Activated CD4-positive, alpha-beta memory T cell treated with anti-CD3 and anti-CD28 coated beads, Interleukin-2, amount 10 ng/mL, durations not matched to agents 7 days and 5 days (primary cell): Measurements from ENCODE around the gene MTHFR. TPM values are rescaled to one million over a fixed set of nuclear protein-coding genes. Genes with fewer than 3 reads are reported as not detected.
A peak's percentile ranks its signal among the peaks of the same experiment; 100 is the strongest.

Source experiments
- CTCF ChIA-PET: fragments of 350-600 bp; sonication (Branson Sonifier 250); formaldehyde crosslinking; loops from one replicate; lab custom pipeline; 2021; ENCODE audit warnings: antibody characterized with exemption, inconsistent platforms; lab: Charles Lee
- POLR2A ChIA-PET: fragments of 350-600 bp; sonication (Branson Sonifier 250); formaldehyde crosslinking; loops from one replicate; lab custom pipeline; 2021; ENCODE audit warnings: antibody characterized with exemption; lab: Charles Lee
- DNase-seq: peaks from one replicate; pipeline ENCODE4 v3.0.0-alpha.2; 2020
- H3K27ac Mint-ChIP-seq: one replicate; pipeline ENCODE4 v1.8.0; 2021; ENCODE audit warnings: mild to moderate bottlenecking, mixed read lengths
- H3K27me3 Mint-ChIP-seq: one replicate; pipeline ENCODE4 v1.8.0; 2021; ENCODE audit warnings: mixed read lengths
- H3K36me3 Mint-ChIP-seq: one replicate; pipeline ENCODE4 v1.8.0; 2021; ENCODE audit warnings: low read depth, mixed read lengths
- H3K4me1 Mint-ChIP-seq: one replicate; pipeline ENCODE4 v1.8.0; 2021; ENCODE audit warnings: mixed read lengths
- H3K4me3 Mint-ChIP-seq: one replicate; pipeline ENCODE4 v1.8.0; 2021; ENCODE audit warnings: mild to moderate bottlenecking, mixed read lengths
- H3K9me3 Mint-ChIP-seq: one replicate; pipeline ENCODE4 v1.8.0; 2021; ENCODE audit warnings: mixed read lengths
- total RNA-seq, 2 experiments: library from RNA; stranded (reverse); gene quantifications; one replicate each; pipeline ENCODE4 v1.2.3, GENCODE V29; 2021

MTHFR gene
- total RNA-seq, 2 experiments from 2014 or later: 29.4 to 32.2 TPM

DNA sequence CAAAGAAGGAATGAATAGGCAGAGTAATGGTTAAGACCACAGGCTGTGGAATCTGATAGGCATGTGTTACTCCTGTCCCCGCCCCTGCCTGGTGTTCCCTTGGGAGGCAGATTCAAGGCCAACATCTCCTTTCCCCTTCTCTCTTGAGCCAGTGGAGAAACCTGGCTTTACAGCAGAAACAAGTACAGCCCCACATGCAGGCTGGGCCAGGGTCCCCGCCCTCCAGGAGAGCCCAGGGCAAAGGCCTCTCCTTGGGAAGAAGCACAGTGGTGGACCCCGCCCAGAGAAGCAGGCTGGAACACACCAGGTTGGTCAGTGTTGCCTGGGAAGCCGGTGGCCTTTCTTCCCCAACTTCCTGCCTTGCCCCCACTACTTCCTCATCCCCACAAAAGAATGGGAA is 36.9 kb downstream of the MTHFR start:
- H3K27ac Mint-ChIP-seq: no peak overlapping the region
- POLR2A ChIA-PET: no interaction called here
- no peak for DNase-seq
- H3K27me3 Mint-ChIP-seq: peaks cover 1% of the 10 kb centered on the region
- no peaks in the 10 kb centered on the region for H3K36me3 Mint-ChIP-seq
- no peaks in the 10 kb centered on the region for H3K9me3 Mint-ChIP-seq
- no peak overlapping the region for H3K4me3 Mint-ChIP-seq
- no peaks in the 10 kb centered on the region for H3K4me1 Mint-ChIP-seq
- CTCF ChIA-PET: no interaction called here

DNA sequence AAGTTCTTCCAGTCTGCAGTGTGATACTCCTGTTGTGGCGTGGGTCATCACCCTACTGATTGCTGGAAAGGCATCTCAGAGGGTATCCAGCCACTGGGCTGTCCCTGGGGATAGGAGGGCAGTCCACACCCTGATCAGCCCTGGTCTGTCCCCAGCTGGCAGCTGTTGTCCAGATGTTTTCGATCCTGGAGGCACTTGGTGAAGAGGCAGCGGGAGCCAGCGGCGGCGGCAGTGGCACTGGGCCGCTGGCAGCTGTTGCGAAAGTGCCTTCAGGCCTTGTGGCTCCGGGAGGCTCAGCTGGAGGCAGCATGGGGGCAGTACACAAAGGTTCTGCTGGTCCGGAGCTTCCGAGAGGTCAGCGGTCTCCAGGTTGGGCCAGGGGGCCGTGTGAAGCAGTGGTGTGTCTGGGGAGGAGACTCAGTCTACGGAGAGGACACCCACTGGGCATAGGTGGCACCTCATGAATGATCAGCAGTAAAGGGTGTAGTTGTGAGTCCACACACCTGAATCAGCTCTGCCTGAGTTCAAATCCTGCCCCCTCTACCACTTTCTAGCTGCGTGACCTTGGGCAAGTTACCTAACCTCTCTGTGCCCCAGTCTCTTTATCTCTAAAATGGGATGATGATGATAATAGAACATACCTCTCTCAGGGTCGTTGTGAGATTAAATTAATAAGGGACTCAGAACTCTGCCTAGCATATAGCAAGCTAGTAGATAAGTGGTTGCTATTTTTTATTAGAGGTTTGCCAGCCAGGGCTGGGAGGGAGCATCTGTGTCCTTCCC is 37.7 kb downstream of the MTHFR start:
- POLR2A ChIA-PET: no interaction called here
- no peak overlapping the region for H3K27ac Mint-ChIP-seq
- H3K9me3 Mint-ChIP-seq: no peaks in the 10 kb centered on the region
- no peaks in the 10 kb centered on the region for H3K4me1 Mint-ChIP-seq
- DNase-seq: no peak
- peaks cover 6% of the 10 kb centered on the region for H3K27me3 Mint-ChIP-seq
- CTCF ChIA-PET: no interaction called here
- no peaks in the 10 kb centered on the region for H3K36me3 Mint-ChIP-seq
- H3K4me3 Mint-ChIP-seq: no peak overlapping the region

DNA sequence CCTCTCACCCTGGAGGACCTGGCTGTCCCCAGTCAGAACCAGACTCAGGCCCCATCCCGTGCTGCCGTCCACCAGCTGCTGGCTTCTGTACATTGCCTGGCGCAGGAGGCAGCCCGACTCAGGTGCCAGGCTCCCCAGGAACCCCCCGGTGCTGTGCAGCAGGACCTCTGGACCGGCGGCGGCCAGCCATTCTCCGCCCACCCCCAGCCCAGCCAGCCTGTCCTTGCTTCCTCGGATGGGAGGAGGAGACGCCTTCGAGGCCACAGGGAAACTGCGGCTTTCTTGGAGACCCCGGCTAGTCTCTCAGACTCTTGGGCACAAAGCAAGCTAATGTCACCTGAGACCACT is 39.4 kb downstream of the MTHFR start:
- no peak overlapping the region for H3K27ac Mint-ChIP-seq
- no peaks in the 10 kb centered on the region for H3K4me1 Mint-ChIP-seq
- no peak overlapping the region for H3K4me3 Mint-ChIP-seq
- no peaks in the 10 kb centered on the region for H3K9me3 Mint-ChIP-seq
- ChIA-PET CTCF (no interaction called here), POLR2A (no interaction called here)
- H3K36me3 Mint-ChIP-seq: no peaks in the 10 kb centered on the region
- DNase-seq: no peak
- peaks cover 20% of the 10 kb centered on the region for H3K27me3 Mint-ChIP-seq

DNA sequence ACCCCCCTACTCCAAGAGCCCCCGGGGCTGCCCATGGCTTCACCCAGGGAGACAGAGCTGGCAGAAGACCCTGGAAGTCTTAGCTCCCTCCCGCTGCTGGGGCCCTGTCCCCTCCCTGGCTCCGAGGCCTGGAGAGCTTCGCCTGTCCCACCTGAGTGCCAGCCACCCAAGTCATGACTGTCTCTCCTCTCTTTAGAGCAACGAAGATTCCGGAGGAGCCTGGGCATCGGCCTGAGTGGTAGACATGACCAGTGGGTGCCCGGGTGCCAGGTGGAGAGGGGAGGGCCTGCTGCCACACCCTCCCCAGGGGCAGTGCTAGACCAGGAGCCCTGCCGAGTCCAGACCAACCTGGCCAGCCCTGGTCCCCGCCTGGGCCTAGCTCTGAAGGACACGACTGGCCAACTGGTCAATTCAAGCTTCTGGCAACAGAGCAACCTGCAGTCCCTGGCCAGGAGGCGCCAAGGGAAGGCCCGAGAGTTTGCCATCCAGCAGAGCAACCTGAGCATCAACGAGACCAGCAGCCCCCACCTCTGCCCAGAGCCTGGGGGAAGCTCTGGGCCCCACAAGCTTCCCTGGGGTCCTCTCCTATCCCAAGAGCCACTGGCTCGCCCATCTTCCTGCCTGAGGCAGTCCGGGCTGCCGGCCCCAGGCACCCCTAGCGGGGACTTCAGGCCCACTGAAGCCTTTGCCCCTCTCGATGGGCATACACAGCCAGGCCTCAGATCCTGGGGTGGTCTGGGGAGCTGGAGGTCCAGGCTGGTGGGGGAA is 39.9 kb downstream of the MTHFR start:
- Mint-ChIP-seq H3K4me1 (no peaks in the 10 kb centered on the region), H3K36me3 (no peaks in the 10 kb centered on the region), H3K27ac (no peak overlapping the region), H3K4me3 (no peak overlapping the region), H3K9me3 (no peaks in the 10 kb centered on the region), H3K27me3 (peaks cover 22% of the 10 kb centered on the region)
- no peak for DNase-seq
- POLR2A ChIA-PET: interaction anchor here (1.8 kb wide), 1 partner anchor 142 kb away, joined by 6 read pairs; no protein-coding TSS in a partner anchor
- CTCF ChIA-PET: no interaction called here

DNA sequence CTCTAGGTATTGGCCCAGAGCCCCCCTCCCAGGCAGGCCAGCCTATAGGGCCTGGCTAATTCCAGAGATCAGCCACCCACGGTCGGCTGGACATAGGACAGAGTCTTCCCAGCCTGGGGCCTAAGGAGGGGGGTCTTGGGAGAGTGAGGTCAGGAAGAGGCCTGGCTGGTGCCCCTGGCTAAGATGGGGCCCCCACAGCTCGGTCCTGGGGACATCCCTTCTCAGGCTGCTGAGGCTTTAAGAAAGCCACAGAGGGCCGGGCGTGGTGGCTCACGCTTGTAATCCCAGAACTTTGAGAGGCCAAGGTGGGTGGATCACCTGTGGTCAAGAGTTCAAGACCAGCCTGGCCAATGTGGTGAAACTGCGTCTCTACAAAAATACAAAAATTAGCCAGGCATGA is 41.2 kb downstream of the MTHFR start:
- Mint-ChIP-seq H3K27me3 (peaks cover 29% of the 10 kb centered on the region), H3K4me1 (no peaks in the 10 kb centered on the region)
- POLR2A ChIA-PET: interaction anchor here (1.8 kb wide), 1 partner anchor 143 kb away, joined by 6 read pairs; no protein-coding TSS in a partner anchor

DNA sequence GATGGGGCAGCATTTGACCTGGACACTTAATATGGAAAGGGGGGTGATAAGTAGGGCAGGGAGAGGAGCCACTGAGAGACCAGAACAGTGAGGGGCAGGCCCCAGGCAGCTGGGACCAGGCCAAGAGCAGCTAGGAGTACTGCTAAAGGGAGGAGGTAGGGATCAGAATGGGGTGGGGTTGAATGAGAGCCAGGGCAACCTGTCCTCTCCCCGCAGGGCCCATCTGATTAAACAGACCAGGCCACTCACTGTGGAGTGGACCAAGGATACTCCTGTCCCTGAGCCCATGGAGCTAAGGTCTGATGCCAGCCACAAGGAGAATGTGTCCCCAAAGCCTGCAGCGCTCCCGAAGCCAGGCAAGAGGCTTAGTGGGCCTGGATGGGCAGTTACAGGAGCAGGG is 41.6 kb downstream of the MTHFR start:
- no peaks in the 10 kb centered on the region for H3K36me3 Mint-ChIP-seq
- POLR2A ChIA-PET: interaction anchor here (1.8 kb wide), 1 partner anchor 143 kb away, joined by 6 read pairs; no protein-coding TSS in a partner anchor
- H3K9me3 Mint-ChIP-seq: no peaks in the 10 kb centered on the region
- H3K4me1 Mint-ChIP-seq: no peaks in the 10 kb centered on the region
- H3K27me3 Mint-ChIP-seq: peaks cover 29% of the 10 kb centered on the region
- CTCF ChIA-PET: no interaction called here
- no peak overlapping the region for H3K4me3 Mint-ChIP-seq
- H3K27ac Mint-ChIP-seq: no peak overlapping the region
- DNase-seq: no peak

More for the DNA sequence above, 41.2 kb downstream of the MTHFR start:
- Mint-ChIP-seq H3K27ac (no peak overlapping the region), H3K36me3 (no peaks in the 10 kb centered on the region), H3K4me3 (no peak overlapping the region), H3K9me3 (no peaks in the 10 kb centered on the region)
- no peak for DNase-seq
- CTCF ChIA-PET: no interaction called here

DNA sequence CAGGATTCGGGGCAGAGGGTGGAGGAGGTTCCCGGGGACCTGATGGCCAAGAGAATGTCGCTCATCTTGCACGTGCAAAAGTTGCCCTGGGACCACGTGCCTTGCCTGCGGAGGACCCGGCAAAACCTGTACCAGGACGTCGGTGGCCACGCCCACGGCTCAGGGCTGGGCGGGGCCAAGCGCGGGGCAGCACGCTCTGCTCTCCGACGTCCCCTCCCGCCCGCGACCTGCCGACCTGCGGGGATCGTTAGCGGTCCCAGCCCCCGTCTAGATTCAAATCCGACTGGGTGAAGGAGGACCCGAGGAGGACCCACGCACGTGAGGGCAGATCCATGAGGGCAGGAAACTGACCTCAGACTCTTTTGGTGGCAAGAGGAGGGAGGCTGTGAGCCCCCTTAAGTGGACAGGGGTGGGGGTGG is 43.8 kb downstream of the MTHFR start, which contains the start of gene C1orf167:
C1orf167 (plus strand) TSS at position 206 of the 419 bp plus-strand sequence. CDS start 2,208 bp downstream, outside the sequence.
- Mint-ChIP-seq H3K27me3 (peaks cover 32% of the 10 kb centered on the region), H3K4me3 (no peak within 1 kb of the TSS), H3K9me3 (no peaks in the 10 kb centered on the region), H3K27ac (no peak within 1 kb of the TSS), H3K36me3 (no peaks in the 10 kb centered on the region), H3K4me1 (no peaks in the 10 kb centered on the region)
- ChIA-PET POLR2A (no interaction called here), CTCF (no interaction called here)
- DNase-seq: peak; percentile 32

DNA sequence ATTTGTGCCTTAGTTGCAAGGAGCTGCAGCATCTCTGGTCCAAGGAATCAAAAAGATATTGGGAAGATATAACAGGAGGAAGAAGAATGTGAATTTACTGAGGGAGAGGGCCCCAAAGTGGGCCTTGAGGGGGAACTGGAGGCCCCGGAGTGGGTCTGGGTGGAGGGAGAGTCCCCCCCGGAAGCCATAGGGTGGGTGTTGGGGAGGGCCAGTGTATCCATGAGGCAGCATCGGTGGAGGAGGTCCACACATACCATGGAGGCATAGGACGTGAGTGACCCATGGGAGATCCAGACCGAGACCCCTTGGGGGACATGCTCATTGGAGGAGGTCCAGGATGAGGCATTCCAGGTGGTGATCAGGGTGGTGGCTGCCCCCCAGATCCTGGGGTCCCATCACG is 44.5 kb downstream of the MTHFR start:
- H3K9me3 Mint-ChIP-seq: no peaks in the 10 kb centered on the region
- no peak overlapping the region for H3K27ac Mint-ChIP-seq
- peaks cover 38% of the 10 kb centered on the region for H3K27me3 Mint-ChIP-seq
- no peak overlapping the region for H3K4me3 Mint-ChIP-seq
- no peaks in the 10 kb centered on the region for H3K36me3 Mint-ChIP-seq
- POLR2A ChIA-PET: no interaction called here
- no peak for DNase-seq
- CTCF ChIA-PET: no interaction called here
- H3K4me1 Mint-ChIP-seq: no peaks in the 10 kb centered on the region

DNA sequence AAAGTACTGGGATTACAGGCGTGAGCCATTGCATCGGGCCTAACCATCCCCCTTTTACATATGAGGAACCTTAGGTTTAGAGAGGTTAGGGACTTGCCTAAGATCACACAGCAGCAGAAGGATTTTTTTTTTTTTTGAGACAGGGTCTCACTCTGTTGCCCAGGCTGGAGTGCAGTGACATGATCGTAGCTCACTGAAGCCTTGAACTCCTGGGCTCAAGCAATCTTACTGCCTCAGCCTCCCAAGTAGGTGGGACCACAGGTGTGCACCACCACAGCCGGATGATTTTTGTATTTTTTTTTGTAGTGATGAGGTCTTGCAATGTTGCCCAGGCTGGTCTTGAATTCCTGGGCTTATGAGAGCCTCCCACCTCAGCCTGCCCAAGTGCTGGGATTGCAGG is 46.0 kb downstream of the MTHFR start:
- Mint-ChIP-seq H3K27me3 (peaks cover 44% of the 10 kb centered on the region), H3K9me3 (no peaks in the 10 kb centered on the region), H3K27ac (no peak overlapping the region), H3K36me3 (no peaks in the 10 kb centered on the region), H3K4me3 (no peak overlapping the region), H3K4me1 (no peaks in the 10 kb centered on the region)
- ChIA-PET CTCF (no interaction called here), POLR2A (no interaction called here)
- no peak for DNase-seq

DNA sequence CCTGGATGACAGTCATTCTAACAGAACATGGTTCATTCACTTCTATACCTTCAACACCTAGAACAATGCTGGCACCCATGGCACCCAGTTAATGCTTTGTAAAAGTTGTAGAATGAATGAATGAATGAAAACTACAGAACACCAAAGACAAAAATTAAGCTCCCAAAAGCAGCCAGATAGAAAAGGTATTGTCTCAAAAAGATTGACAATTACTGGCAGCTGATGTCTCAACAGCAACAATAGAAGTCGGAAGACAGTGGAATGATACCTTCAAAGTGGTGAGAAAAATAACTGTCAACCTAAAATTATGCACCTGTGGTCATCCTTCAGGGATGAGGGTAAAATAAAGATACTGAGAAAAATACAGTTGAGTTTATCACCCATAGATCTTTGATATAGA is 48.7 kb downstream of the MTHFR start:
- no peaks in the 10 kb centered on the region for H3K36me3 Mint-ChIP-seq
- H3K27me3 Mint-ChIP-seq: peaks cover 29% of the 10 kb centered on the region
- H3K4me3 Mint-ChIP-seq: no peak overlapping the region
- peaks cover 11% of the 10 kb centered on the region for H3K4me1 Mint-ChIP-seq
- no peak overlapping the region for H3K27ac Mint-ChIP-seq
- DNase-seq: no peak
- H3K9me3 Mint-ChIP-seq: no peaks in the 10 kb centered on the region
- CTCF ChIA-PET: interaction anchor here (1.0 to 1.5 kb wide), 2 partner anchors 21 to 107 kb away, joined by 3 to 4 read pairs; partner anchors contain the start of gene AGTRAP
- POLR2A ChIA-PET: no interaction called here

DNA sequence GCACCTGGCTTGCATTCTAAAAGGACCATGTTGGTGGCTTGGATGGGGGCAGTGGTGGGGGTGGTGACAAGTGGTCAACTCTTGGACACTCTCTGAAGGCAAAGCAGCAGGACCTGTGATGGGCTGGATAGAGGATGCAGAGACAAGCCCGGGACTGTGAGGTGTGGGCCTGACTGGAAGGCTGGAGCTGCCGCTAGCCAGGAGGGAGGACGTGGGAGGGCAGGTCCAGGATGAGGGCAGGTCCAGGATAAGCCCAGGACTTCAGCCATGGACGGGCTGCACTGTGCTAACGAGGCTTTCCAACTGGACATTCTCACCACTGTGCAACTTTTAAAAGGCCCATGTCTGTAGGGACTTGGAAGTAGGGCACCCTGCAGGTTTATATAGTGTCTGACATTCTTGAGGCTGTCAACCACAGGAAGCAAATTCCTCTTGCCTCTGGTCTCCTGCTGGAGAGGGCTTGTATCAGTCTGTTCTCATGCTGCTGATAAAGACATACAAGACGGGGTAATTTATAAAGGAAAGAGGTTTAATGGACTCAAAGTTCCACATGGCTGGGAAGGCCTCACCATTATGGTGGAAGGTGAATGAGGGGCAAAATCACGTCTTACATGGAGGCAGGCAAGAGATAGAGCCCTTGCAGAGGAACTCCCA is 52.1 kb downstream of the MTHFR start:
- Mint-ChIP-seq H3K9me3 (no peaks in the 10 kb centered on the region), H3K4me3 (no peak overlapping the region), H3K36me3 (peaks cover 9% of the 10 kb centered on the region), H3K4me1 (peaks cover 19% of the 10 kb centered on the region), H3K27me3 (peaks cover 15% of the 10 kb centered on the region), H3K27ac (no peak overlapping the region)
- POLR2A ChIA-PET: no interaction called here
- no peak for DNase-seq
- CTCF ChIA-PET: interaction anchor here (0.7 kb wide), 1 partner anchor 12 kb away, joined by 4 read pairs; no protein-coding TSS in a partner anchor

DNA sequence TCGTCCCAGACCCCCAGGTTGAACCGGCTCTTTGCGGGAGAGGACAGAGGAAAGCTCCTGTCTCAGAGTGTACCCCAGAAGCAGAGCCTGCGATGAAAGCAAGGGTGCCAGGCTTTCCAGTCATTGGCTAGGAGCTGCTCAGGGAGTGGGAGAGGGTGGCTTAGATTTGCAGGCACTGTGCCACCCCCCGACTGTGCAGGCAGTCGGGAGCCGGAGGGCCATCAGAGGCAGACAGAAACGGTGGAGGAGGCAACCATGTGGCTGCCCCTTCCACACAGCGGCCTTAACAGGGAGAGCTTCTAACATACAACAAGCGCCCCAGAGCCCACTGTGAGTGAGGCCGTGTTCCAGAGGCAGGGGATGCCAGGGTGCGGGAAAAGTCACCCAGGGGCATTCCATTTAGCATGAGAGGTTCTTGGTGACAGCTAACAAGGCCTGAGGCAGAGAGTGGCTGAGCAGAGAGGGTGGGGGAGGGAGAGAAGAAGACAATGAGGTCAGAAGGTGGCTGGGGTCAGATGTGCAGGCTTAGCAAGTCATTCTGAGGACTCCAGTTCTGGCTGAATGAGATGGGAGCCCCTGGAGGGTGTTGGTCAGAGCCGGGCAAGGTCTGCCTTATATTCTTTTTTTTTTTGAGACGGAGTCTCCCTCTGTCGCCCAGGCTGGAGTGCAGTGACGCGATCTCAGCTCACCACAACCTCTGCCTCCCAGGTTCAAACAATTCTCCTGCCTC is 53.2 kb downstream of the MTHFR start:
- ChIA-PET CTCF (interaction anchor here (1.4 kb wide), 1 partner anchor 88 kb away, joined by 6 read pairs; the partner anchor contains the start of gene FBXO6), POLR2A (interaction anchor here (1.1 kb wide), 1 partner anchor 33 kb away, joined by 5 read pairs; no protein-coding TSS in a partner anchor)
- no peak for DNase-seq
- peaks cover 14% of the 10 kb centered on the region for H3K36me3 Mint-ChIP-seq
- H3K4me1 Mint-ChIP-seq: peaks cover 25% of the 10 kb centered on the region
- H3K9me3 Mint-ChIP-seq: no peaks in the 10 kb centered on the region
- H3K27me3 Mint-ChIP-seq: peaks cover 15% of the 10 kb centered on the region
- H3K27ac Mint-ChIP-seq: no peak overlapping the region
- H3K4me3 Mint-ChIP-seq: no peak overlapping the region
